Mesenchymal stem cell (in vitro differentiated cells and primary cell): ENCODE measurements around the gene CPNE8. TPM values are rescaled to one million over a fixed set of nuclear protein-coding genes. Genes with fewer than 3 reads are reported as not detected.

Experiments
- DNase-seq: peaks from one replicate; pipeline ENCODE4 v3.0.0-alpha.2; 2013
- H2AFZ ChIP-seq: one replicate; pipeline ENCODE4 v1.6.1; 2013; ENCODE audit warnings: low read depth, mild to moderate bottlenecking, control low read depth, inconsistent platforms, low read length, moderate library complexity
- H2AK5ac ChIP-seq: 2 replicates; pipeline ENCODE4 v1.6.1; 2013; ENCODE audit warnings: low read length, moderate library complexity, mild to moderate bottlenecking, inconsistent platforms; ENCODE audit not compliant: severe bottlenecking
- H2BK120ac ChIP-seq: one replicate; pipeline ENCODE4 v1.6.1; 2013; ENCODE audit warnings: low read depth, mild to moderate bottlenecking, inconsistent platforms, low read length, moderate library complexity
- H2BK12ac ChIP-seq, 2 experiments: one replicate each; pipeline ENCODE4 v1.6.1; 2013; ENCODE audit warnings: inconsistent platforms in 2 of 2, low read length in 2 of 2, mild to moderate bottlenecking in 2 of 2, moderate library complexity in 2 of 2, control low read depth in 1 of 2
- H2BK15ac ChIP-seq: one replicate; pipeline ENCODE4 v1.6.1; 2013; ENCODE audit warnings: mild to moderate bottlenecking, low read depth, inconsistent platforms; ENCODE audit not compliant: poor library complexity, severe bottlenecking
- H2BK5ac ChIP-seq: 2 replicates; pipeline ENCODE4 v1.6.1; 2013; ENCODE audit warnings: low read depth, mild to moderate bottlenecking, low read length, control low read depth, inconsistent platforms; ENCODE audit not compliant: poor library complexity, severe bottlenecking
- H3K14ac ChIP-seq, 2 experiments: one replicate each; pipeline ENCODE4 v1.6.1; 2013; ENCODE audit warnings: inconsistent platforms in 2 of 2, low read length in 2 of 2, control low read depth in 1 of 2, mild to moderate bottlenecking in 1 of 2, moderate library complexity in 1 of 2
- H3K18ac ChIP-seq, 2 experiments: one replicate each; pipeline ENCODE4 v1.6.1; 2013; ENCODE audit warnings: inconsistent platforms in 2 of 2, low read length in 2 of 2, control low read depth in 1 of 2, low read depth in 1 of 2, mild to moderate bottlenecking in 1 of 2
- H3K23ac ChIP-seq, 2 experiments: one replicate each; pipeline ENCODE4 v1.6.1; 2013; ENCODE audit warnings: inconsistent platforms in 2 of 2, low read length in 2 of 2, mild to moderate bottlenecking in 2 of 2, moderate library complexity in 2 of 2, control low read depth in 1 of 2
- H3K27ac ChIP-seq: 2 replicates; pipeline ENCODE4 v1.5.1; 2013; ENCODE audit warnings: mild to moderate bottlenecking, moderate library complexity, low read length, control low read depth, inconsistent platforms; ENCODE audit not compliant: poor library complexity, severe bottlenecking
- H3K27me3 ChIP-seq, 2 experiments: 2 replicates each; pipeline versions ENCODE4 v1.6.1 to v1.7.0; 2013; ENCODE audit warnings: low read length in 2 of 2, mild to moderate bottlenecking in 2 of 2, moderate library complexity in 2 of 2, control low read depth in 1 of 2, inconsistent platforms in 1 of 2; ENCODE audit not compliant: control insufficient read depth in 1 of 2, insufficient read depth in 1 of 2
- H3K36me3 ChIP-seq, 2 experiments: 2 replicates each; pipeline versions ENCODE4 v1.6.1 to v1.7.0; 2013; ENCODE audit warnings: low read length in 2 of 2, control low read depth in 1 of 2, inconsistent platforms in 1 of 2, low read depth in 1 of 2, mild to moderate bottlenecking in 1 of 2; ENCODE audit not compliant: insufficient read depth in 2 of 2, control insufficient read depth in 1 of 2
- H3K4ac ChIP-seq, 2 experiments: one replicate each; pipeline ENCODE4 v1.6.1; 2013; ENCODE audit warnings: inconsistent platforms in 2 of 2, low read length in 2 of 2, mild to moderate bottlenecking in 2 of 2, moderate library complexity in 2 of 2, control low read depth in 1 of 2, low read depth in 1 of 2
- H3K4me1 ChIP-seq: 2 replicates; pipeline ENCODE4 v1.6.1; 2013; ENCODE audit warnings: low read depth, low read length, control low read depth; ENCODE audit not compliant: control insufficient read depth, insufficient read depth
- H3K4me2 ChIP-seq: 2 replicates; pipeline ENCODE4 v1.6.1; 2013; ENCODE audit warnings: low read length, mild to moderate bottlenecking, inconsistent platforms; ENCODE audit not compliant: poor library complexity, severe bottlenecking
- H3K4me3 ChIP-seq, 2 experiments: 2 replicates each; pipeline versions ENCODE4 v1.5.1 to v1.7.0; 2013; ENCODE audit warnings: low read length in 2 of 2, mild to moderate bottlenecking in 2 of 2, control low read depth in 1 of 2, low read depth in 1 of 2; ENCODE audit not compliant: insufficient read depth in 1 of 2
- H3K79me1 ChIP-seq: replicated peaks from 2 replicates; pipeline ENCODE4 v1.6.1; 2013; ENCODE audit warnings: mild to moderate bottlenecking, control low read depth, low read length, inconsistent platforms; ENCODE audit not compliant: poor library complexity, severe bottlenecking
- H3K9ac ChIP-seq: 2 replicates; pipeline ENCODE4 v1.7.0; 2013; ENCODE audit warnings: mild to moderate bottlenecking, low read length, moderate library complexity
- H3K9me3 ChIP-seq: 2 replicates; pipeline ENCODE4 v1.7.0; 2013; ENCODE audit warnings: mild to moderate bottlenecking, low read length; ENCODE audit not compliant: control insufficient read depth
- H4K8ac ChIP-seq: one replicate; pipeline ENCODE4 v1.6.1; 2013; ENCODE audit warnings: inconsistent platforms, mild to moderate bottlenecking, low read length, moderate library complexity
- H4K91ac ChIP-seq: one replicate; pipeline ENCODE4 v1.6.1; 2013; ENCODE audit warnings: mild to moderate bottlenecking, low read length, inconsistent platforms
- WGBS: methylation state at CpG from one replicate; pipeline ENCODE4 v1.1.7; 2013; ENCODE audit warnings: mixed read lengths; 5-methylcytosine and 5-hydroxymethylcytosine counted together
- polyA plus RNA-seq, 2 experiments: library from polyadenylated mRNA; stranded (reverse); fragments of 200-250 nt; gene quantifications; one replicate each; pipeline ENCODE4 v1.2.3, GENCODE V29; 2013

Gene CPNE8
- 16.9 TPM for polyA plus RNA-seq (2013, experiment 1 of 2)
- polyA plus RNA-seq (2013, experiment 2 of 2), result 18.5 TPM

GRCh38 chr12:38905480-38906351 lies at the start of gene CPNE8:
CPNE8 (minus strand) TSS chr12:38905591; CDS start chr12:38905534, 57 bp downstream.
- peak within 1 kb of the TSS; percentile 90 for H4K8ac ChIP-seq
- WGBS, result under 1% methylated on average over 48 of the region's 54 CpGs
- H3K27me3 ChIP-seq, result no peaks in the 10 kb centered on the region
- H2BK15ac ChIP-seq, result peak within 1 kb of the TSS; percentile 97
- DNase-seq, result peak; percentile 94
- no peak within 1 kb of the TSS for H2AK5ac ChIP-seq
- peak within 1 kb of the TSS; percentile 9 to 97 for H2BK12ac ChIP-seq
- peak within 1 kb of the TSS; percentile 68 for H4K91ac ChIP-seq
- no peaks in the 10 kb centered on the region for H3K36me3 ChIP-seq
- H3K4me2 ChIP-seq, result peak within 1 kb of the TSS; percentile 98
- peak within 1 kb of the TSS; percentile 65 to 96 for H3K4me3 ChIP-seq
- peak within 1 kb of the TSS; percentile 54 for H2BK120ac ChIP-seq
- H3K18ac ChIP-seq, result peak within 1 kb of the TSS; percentile 89 to 99
- H3K4me1 ChIP-seq, result peaks cover 7% of the 10 kb centered on the region
- H3K9me3 ChIP-seq, result no peaks in the 10 kb centered on the region
- H3K9ac ChIP-seq, result peak within 1 kb of the TSS; percentile 98
- H2BK5ac ChIP-seq, result no peak within 1 kb of the TSS
- peak within 1 kb of the TSS in 1 of 2 experiments; percentile 75 for H3K23ac ChIP-seq
- peaks cover 7% of the 10 kb centered on the region for H3K79me1 ChIP-seq
- peak within 1 kb of the TSS in 1 of 2 experiments; percentile 99 for H3K14ac ChIP-seq
- peak within 1 kb of the TSS; percentile 63 for H3K27ac ChIP-seq
- H3K4ac ChIP-seq, result peak within 1 kb of the TSS; percentile 9 to 96
- H2AFZ ChIP-seq, result peak within 1 kb of the TSS; percentile 89

- Histone ChIP-seq H3K4me1 (no peaks in the 10 kb centered on the region), H2AFZ (no peak overlapping the region), H4K8ac (no peak overlapping the region), H3K36me3 (no peaks in the 10 kb centered on the region), H3K27me3 (no peaks in the 10 kb centered on the region), H3K23ac (no peak overlapping the region), H3K4me2 (no peak overlapping the region), H3K4ac (no peak overlapping the region), H3K14ac (no peak overlapping the region), H3K18ac (no peak overlapping the region), H2AK5ac (no peak overlapping the region), H2BK120ac (no peak overlapping the region), H3K27ac (no peak overlapping the region), H2BK5ac (no peak overlapping the region), H3K9me3 (no peaks in the 10 kb centered on the region), H4K91ac (no peak overlapping the region), H3K79me1 (no peaks in the 10 kb centered on the region), H2BK15ac (no peak overlapping the region), H2BK12ac (no peak overlapping the region), H3K9ac (no peak overlapping the region), H3K4me3 (no peak overlapping the region)
- WGBS, result 66% methylated on average over 3 of the region's 3 CpGs
- no peak for DNase-seq
Observed at GRCh38 chr12:38954238-38954873, 49.0 kb upstream of the CPNE8 start.

- Histone ChIP-seq H3K4me1 (no peaks in the 10 kb centered on the region), H3K4me3 (no peak overlapping the region), H2AK5ac (no peak overlapping the region), H3K4ac (no peak overlapping the region), H2AFZ (no peak overlapping the region), H4K91ac (no peak overlapping the region), H3K27ac (no peak overlapping the region), H3K9ac (no peak overlapping the region), H3K23ac (no peak overlapping the region), H3K18ac (no peak overlapping the region), H3K4me2 (no peak overlapping the region), H3K9me3 (no peaks in the 10 kb centered on the region), H3K79me1 (no peaks in the 10 kb centered on the region), H3K27me3 (no peaks in the 10 kb centered on the region), H2BK15ac (no peak overlapping the region), H4K8ac (no peak overlapping the region), H3K14ac (no peak overlapping the region), H2BK5ac (no peak overlapping the region), H2BK120ac (no peak overlapping the region), H2BK12ac (no peak overlapping the region), H3K36me3 (no peaks in the 10 kb centered on the region)
- WGBS, result 96% methylated on average over 2 of the region's 2 CpGs
- DNase-seq, result no peak
Observed at GRCh38 chr12:38949363-38949762, 44.0 kb upstream of the CPNE8 start.

- no peak overlapping the region for H2BK12ac ChIP-seq
- H2BK120ac ChIP-seq, result no peak overlapping the region
- H2BK5ac ChIP-seq, result no peak overlapping the region
- no peak overlapping the region for H3K14ac ChIP-seq
- no peak overlapping the region for H3K18ac ChIP-seq
- no CpG with 5 or more reads among the region's 1 CpG for WGBS
- no peak for DNase-seq
- no peak overlapping the region for H3K4me2 ChIP-seq
- no peaks in the 10 kb centered on the region for H3K36me3 ChIP-seq
- no peak overlapping the region for H4K8ac ChIP-seq
- H4K91ac ChIP-seq, result no peak overlapping the region
- H3K79me1 ChIP-seq, result no peaks in the 10 kb centered on the region
- no peaks in the 10 kb centered on the region for H3K4me1 ChIP-seq
- H3K23ac ChIP-seq, result no peak overlapping the region
- no peak overlapping the region for H2AFZ ChIP-seq
- no peak overlapping the region for H3K9ac ChIP-seq
- no peak overlapping the region for H3K4ac ChIP-seq
- H3K4me3 ChIP-seq, result no peak overlapping the region
- no peak overlapping the region for H2AK5ac ChIP-seq
- H3K27me3 ChIP-seq, result no peaks in the 10 kb centered on the region
- peaks cover 7% of the 10 kb centered on the region for H3K9me3 ChIP-seq
- no peak overlapping the region for H2BK15ac ChIP-seq
- H3K27ac ChIP-seq, result no peak overlapping the region
Observed at GRCh38 chr12:38934686-38935085, 29.3 kb upstream of the CPNE8 start.
